ENCODE measurements around the gene ADGRF3. TPM values are rescaled to one million over a fixed set of nuclear protein-coding genes. Genes with fewer than 3 reads are reported as not detected.

ADGRF3 gene
- total RNA-seq, 1 experiment from 2014 or later, result 0.39 TPM

DNA sequence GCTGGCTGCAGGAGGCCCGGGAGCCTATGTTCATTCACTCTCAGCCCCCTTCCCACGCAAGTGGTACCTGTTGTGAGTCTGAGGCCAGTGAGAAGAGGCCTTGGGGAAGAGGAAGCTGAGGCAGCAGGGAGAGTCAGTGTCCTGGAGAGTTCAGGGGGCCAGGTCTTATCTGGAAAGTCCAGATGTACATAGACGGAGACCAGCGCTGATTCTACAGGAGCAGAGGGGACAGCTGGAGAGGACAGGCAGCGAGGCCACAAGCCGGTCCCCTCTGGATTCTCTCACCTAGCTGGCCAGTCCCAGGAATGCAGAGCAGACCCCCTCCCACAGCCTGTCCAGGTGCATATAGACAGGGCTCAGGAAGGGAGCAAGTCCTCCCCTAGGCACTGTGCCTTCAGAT lies 29.7 kb downstream of the ADGRF3 start:
- POLR2A ChIA-PET (ENCODE audit: low non-redundant PET), result no interaction called here
- DNase-seq (ENCODE audit: low spot score), result no peak
- H3K27me3 ChIP-seq (replicated peaks; ENCODE audit: insufficient read depth, low read depth, low read length, poor library complexity), result no peaks in the 10 kb centered on the region
- no peak overlapping the region for H3K4me3 ChIP-seq (ENCODE audit: low read depth, low read length, poor library complexity, severe bottlenecking)
- no peaks in the 10 kb centered on the region for H3K9me3 ChIP-seq (ENCODE audit: low read depth, low read length, poor library complexity, severe bottlenecking)
- H3K36me3 ChIP-seq (ENCODE audit: insufficient read depth, low read length, poor library complexity, severe bottlenecking), result no peaks in the 10 kb centered on the region
- peaks cover 5% of the 10 kb centered on the region for H3K4me1 ChIP-seq (ENCODE audit: insufficient read depth, low read length, poor library complexity, severe bottlenecking)
- intact Hi-C loops (cut with micrococcal nuclease; ENCODE audit: unreplicated experiment), result no loop called here
- CTCF ChIA-PET, result no interaction called here
- TF ChIP-seq, protein P1, sequence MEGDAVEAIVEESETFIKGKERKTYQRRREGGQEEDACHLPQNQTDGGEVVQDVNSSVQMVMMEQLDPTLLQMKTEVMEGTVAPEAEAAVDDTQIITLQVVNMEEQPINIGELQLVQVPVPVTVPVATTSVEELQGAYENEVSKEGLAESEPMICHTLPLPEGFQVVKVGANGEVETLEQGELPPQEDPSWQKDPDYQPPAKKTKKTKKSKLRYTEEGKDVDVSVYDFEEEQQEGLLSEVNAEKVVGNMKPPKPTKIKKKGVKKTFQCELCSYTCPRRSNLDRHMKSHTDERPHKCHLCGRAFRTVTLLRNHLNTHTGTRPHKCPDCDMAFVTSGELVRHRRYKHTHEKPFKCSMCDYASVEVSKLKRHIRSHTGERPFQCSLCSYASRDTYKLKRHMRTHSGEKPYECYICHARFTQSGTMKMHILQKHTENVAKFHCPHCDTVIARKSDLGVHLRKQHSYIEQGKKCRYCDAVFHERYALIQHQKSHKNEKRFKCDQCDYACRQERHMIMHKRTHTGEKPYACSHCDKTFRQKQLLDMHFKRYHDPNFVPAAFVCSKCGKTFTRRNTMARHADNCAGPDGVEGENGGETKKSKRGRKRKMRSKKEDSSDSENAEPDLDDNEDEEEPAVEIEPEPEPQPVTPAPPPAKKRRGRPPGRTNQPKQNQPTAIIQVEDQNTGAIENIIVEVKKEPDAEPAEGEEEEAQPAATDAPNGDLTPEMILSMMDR (conservative IDR thresholded peaks at IDR 0.05; ENCODE audit: low read depth, low read length), result no peak
- TF ChIP-seq EZH2 (IDR thresholded peaks at IDR 0.05; ENCODE audit: borderline replicate concordance, low read depth, low read length, poor library complexity, severe bottlenecking), result no peak
- BruUV-seq (replicated peaks), result no TSS peak
- H3K27ac ChIP-seq (ENCODE audit: low read depth, low read length, poor library complexity, severe bottlenecking), result no peak overlapping the region

DNA sequence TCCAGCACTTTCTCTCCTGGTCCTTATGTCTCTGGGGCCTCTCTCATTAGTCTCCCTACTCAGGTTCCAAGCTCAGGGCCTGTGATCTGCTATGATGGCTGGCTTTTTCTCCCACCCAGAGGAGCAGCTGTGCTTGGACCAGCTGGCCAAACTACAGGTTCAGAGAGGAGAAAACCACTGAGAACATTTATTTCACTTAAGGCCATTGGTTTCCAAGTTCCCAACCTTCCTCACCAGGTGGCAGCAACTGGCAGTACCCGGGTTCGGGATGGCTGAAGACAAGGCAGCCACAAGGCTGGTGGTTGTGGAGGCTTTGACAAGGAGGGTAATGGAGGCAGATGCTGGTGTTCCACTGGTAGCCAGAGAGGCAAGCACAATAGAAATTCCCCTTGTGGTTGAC lies 30.5 kb downstream of the ADGRF3 start:
- no peaks in the 10 kb centered on the region for H3K27me3 ChIP-seq (replicated peaks; ENCODE audit: insufficient read depth, low read depth, low read length, poor library complexity)
- no TSS peak for BruUV-seq (replicated peaks)
- ChIA-PET CTCF (no interaction called here), POLR2A (ENCODE audit: low non-redundant PET) (no interaction called here)
- no peak overlapping the region for H3K4me3 ChIP-seq (ENCODE audit: low read depth, low read length, poor library complexity, severe bottlenecking)
- peaks cover 5% of the 10 kb centered on the region for H3K4me1 ChIP-seq (ENCODE audit: insufficient read depth, low read length, poor library complexity, severe bottlenecking)
- no peaks in the 10 kb centered on the region for H3K9me3 ChIP-seq (ENCODE audit: low read depth, low read length, poor library complexity, severe bottlenecking)
- no peak overlapping the region for H3K27ac ChIP-seq (ENCODE audit: low read depth, low read length, poor library complexity, severe bottlenecking)
- no peak for DNase-seq (ENCODE audit: low spot score)
- intact Hi-C loops (cut with micrococcal nuclease; ENCODE audit: unreplicated experiment), result no loop called here
- TF ChIP-seq, protein P1 (conservative IDR thresholded peaks at IDR 0.05; ENCODE audit: low read depth, low read length), result peak; percentile 39
- TF ChIP-seq EZH2 (IDR thresholded peaks at IDR 0.05; ENCODE audit: borderline replicate concordance, low read depth, low read length, poor library complexity, severe bottlenecking), result no peak
- H3K36me3 ChIP-seq (ENCODE audit: insufficient read depth, low read length, poor library complexity, severe bottlenecking), result no peaks in the 10 kb centered on the region

DNA sequence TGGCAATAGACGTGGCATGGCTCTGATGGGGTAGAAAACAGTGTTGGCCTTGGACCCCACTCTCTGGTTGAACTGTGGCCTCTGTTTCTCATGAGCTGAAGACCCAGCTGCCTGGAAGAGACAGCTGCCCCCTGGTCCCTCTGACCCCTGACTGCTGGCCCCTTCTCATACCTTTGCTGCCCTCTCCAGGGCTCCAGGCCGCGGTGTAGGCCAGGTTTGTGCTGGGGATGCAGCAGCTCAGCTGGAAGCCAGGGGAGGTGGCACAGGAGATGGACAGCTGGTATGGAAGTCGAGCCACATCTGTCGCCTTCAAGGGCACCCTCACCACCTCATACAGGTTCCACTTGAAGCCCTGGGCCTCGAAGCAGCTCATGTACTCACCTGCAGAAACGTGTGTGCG lies 32.3 kb downstream of the ADGRF3 start:
- peaks cover 4% of the 10 kb centered on the region for H3K4me1 ChIP-seq (ENCODE audit: insufficient read depth, low read length, poor library complexity, severe bottlenecking)
- ChIA-PET POLR2A (ENCODE audit: low non-redundant PET) (no interaction called here), CTCF (no interaction called here)
- H3K9me3 ChIP-seq (ENCODE audit: low read depth, low read length, poor library complexity, severe bottlenecking), result no peaks in the 10 kb centered on the region
- no peaks in the 10 kb centered on the region for H3K36me3 ChIP-seq (ENCODE audit: insufficient read depth, low read length, poor library complexity, severe bottlenecking)
- intact Hi-C loops (cut with micrococcal nuclease; ENCODE audit: unreplicated experiment), result no loop called here
- BruUV-seq (replicated peaks), result no TSS peak
- no peak for DNase-seq (ENCODE audit: low spot score)
- H3K27ac ChIP-seq (ENCODE audit: low read depth, low read length, poor library complexity, severe bottlenecking), result no peak overlapping the region
- no peaks in the 10 kb centered on the region for H3K27me3 ChIP-seq (replicated peaks; ENCODE audit: insufficient read depth, low read depth, low read length, poor library complexity)
- H3K4me3 ChIP-seq (ENCODE audit: low read depth, low read length, poor library complexity, severe bottlenecking), result no peak overlapping the region
- TF ChIP-seq EZH2 (IDR thresholded peaks at IDR 0.05; ENCODE audit: borderline replicate concordance, low read depth, low read length, poor library complexity, severe bottlenecking), result no peak
- TF ChIP-seq, protein P1 (conservative IDR thresholded peaks at IDR 0.05; ENCODE audit: low read depth, low read length), result no peak
